Endothelial cell of umbilical vein (primary cell): ENCODE data around the gene BUB3. TPM values are rescaled to one million over a fixed set of nuclear protein-coding genes. Genes with fewer than 3 reads are reported as not detected.

Experiments used
- BruUV-seq: library from RNA; stranded (reverse); fragments of 400-500 nt; replicated peaks from 2 replicates; lab custom pipeline; 2021; lab: Mats Ljungman, UMichigan
- CTCF ChIA-PET: fragments of 300-600, 350-600 bp; sonication (Branson Sonifier 250); formaldehyde crosslinking; loops from one replicate; lab custom pipeline; 2021; ENCODE audit warnings: antibody characterized with exemption, inconsistent platforms; lab: Charles Lee
- POLR2A ChIA-PET: fragments of 300-600, 350-600 bp; sonication (Branson Sonifier 250); formaldehyde crosslinking; loops from one replicate; lab custom pipeline; 2021; ENCODE audit warnings: antibody characterized with exemption, inconsistent platforms; lab: Charles Lee
- DNase-seq: peaks from one replicate; pipeline ENCODE4 v3.0.0-alpha.2; 2011; ENCODE audit warnings: low read depth, low spot score
- FAIRE-seq: peaks from 2 replicates; lab custom pipeline; 2011; peaks lifted over from hg19 to GRCh38; lab: Jason Lieb, UNC
- H2AFZ ChIP-seq: 2 replicates; pipeline ENCODE4 v1.6.0; 2012; ENCODE audit warnings: low read depth, low read length, control low read depth, inconsistent platforms
- H3K27ac ChIP-seq: 2 replicates; pipeline ENCODE4 v1.5.1; 2011; ENCODE audit warnings: low read depth, mild to moderate bottlenecking, control low read depth, low read length, moderate library complexity; ENCODE audit not compliant: insufficient read depth
- H3K27me3 ChIP-seq, 2 experiments: 2 replicates each; pipeline versions ENCODE4 v1.6.0 to v1.6.1; 2011; ENCODE audit warnings: low read length in 2 of 2, mixed read lengths in 1 of 2; ENCODE audit not compliant: control insufficient read depth in 2 of 2, insufficient read depth in 2 of 2
- H3K36me3 ChIP-seq, 2 experiments: 2 replicates in 1 of 2; 3 replicates in 1 of 2; pipeline ENCODE4 v1.5.1; 2011; ENCODE audit warnings: low read length in 2 of 2, mild to moderate bottlenecking in 1 of 2, moderate library complexity in 1 of 2; ENCODE audit not compliant: control insufficient read depth in 2 of 2, insufficient read depth in 2 of 2; ENCODE audit errors: extremely low read depth in 1 of 2
- H3K4me1 ChIP-seq: 3 replicates; pipeline ENCODE4 v1.5.1; 2011; ENCODE audit warnings: mild to moderate bottlenecking, low read length; ENCODE audit not compliant: control insufficient read depth, insufficient read depth; ENCODE audit errors: extremely low read depth
- H3K4me2 ChIP-seq: 2 replicates; pipeline ENCODE4 v1.6.1; 2011; ENCODE audit warnings: low read length, control low read depth, mixed read lengths; ENCODE audit not compliant: insufficient read depth
- H3K4me3 ChIP-seq, 3 experiments: fragments of 200-600 bp in 1 of 3; sonication (generic), shearing (Covaris generic) in 1 of 3; replicated peaks in 1 of 3; 2 replicates each; pipeline ENCODE4 v1.5.1; 2011 to 2016; ENCODE audit warnings: control low read depth in 3 of 3, low read length in 3 of 3, mild to moderate bottlenecking in 2 of 3, inconsistent platforms in 1 of 3, low read depth in 1 of 3, moderate library complexity in 1 of 3; ENCODE audit not compliant: insufficient read depth in 1 of 3
- H3K79me2 ChIP-seq: 2 replicates; pipeline ENCODE4 v1.6.0; 2012; ENCODE audit warnings: low read length, inconsistent platforms; ENCODE audit not compliant: control insufficient read depth, insufficient read depth
- H3K9ac ChIP-seq: replicated peaks from 2 replicates; pipeline ENCODE3; 2011; ENCODE audit warnings: low read length, control low read depth; ENCODE audit not compliant: insufficient read depth; ENCODE audit errors: extremely low read depth
- H3K9me1 ChIP-seq: replicated peaks from 3 replicates; pipeline ENCODE4 v1.6.0; 2011; ENCODE audit warnings: mild to moderate bottlenecking, low read length; ENCODE audit not compliant: control insufficient read depth, insufficient read depth; ENCODE audit errors: extremely low read depth
- H3K9me3 ChIP-seq: replicated peaks from 2 replicates; pipeline ENCODE4 v1.5.1; 2012; ENCODE audit warnings: low read length, inconsistent platforms; ENCODE audit not compliant: control insufficient read depth, insufficient read depth
- H4K20me1 ChIP-seq: replicated peaks from 2 replicates; pipeline ENCODE3; 2011; ENCODE audit warnings: mild to moderate bottlenecking, low read length; ENCODE audit not compliant: control insufficient read depth, insufficient read depth; ENCODE audit errors: extremely low read depth
- EZH2 ChIP-seq: IDR thresholded peaks from 2 replicates; pipeline ENCODE4 v1.6.1; 2012; ENCODE audit warnings: borderline replicate concordance, low read depth, mild to moderate bottlenecking, moderate library complexity, low read length, inconsistent platforms; ENCODE audit not compliant: severe bottlenecking
- FOS ChIP-seq: IDR thresholded peaks from 2 replicates; pipeline ENCODE4 v1.6.1; 2011; ENCODE audit warnings: mild to moderate bottlenecking, low read length, moderate library complexity, borderline replicate concordance; ENCODE audit not compliant: insufficient read depth
- GATA2 ChIP-seq: IDR thresholded peaks from 2 replicates; pipeline ENCODE4 v1.7.0; 2011; ENCODE audit warnings: low read depth, mild to moderate bottlenecking, moderate library complexity, mixed read lengths, low read length; ENCODE audit not compliant: insufficient read length, insufficient read depth
- JUN ChIP-seq: IDR thresholded peaks from 2 replicates; pipeline ENCODE4 v1.6.1; 2011; ENCODE audit warnings: borderline replicate concordance, low read depth; ENCODE audit not compliant: insufficient read length, insufficient read depth
- MYC ChIP-seq: IDR thresholded peaks from one replicate; pipeline ENCODE4 v1.6.1; 2011; ENCODE audit warnings: mild to moderate bottlenecking, low read depth, low read length
- POLR2A ChIP-seq: IDR thresholded peaks from 2 replicates; pipeline ENCODE4 v1.6.1; 2012; ENCODE audit warnings: low read depth, mild to moderate bottlenecking, control low read depth, low read length
- POLR2AphosphoS5 ChIP-seq: IDR thresholded peaks from 2 replicates; pipeline ENCODE4 v1.6.1; 2012; ENCODE audit warnings: low read depth, mild to moderate bottlenecking, control low read depth, low read length, moderate library complexity; ENCODE audit not compliant: insufficient read depth
- dilution Hi-C: fragments of 300-500 bp; cut with MboI; formaldehyde crosslinking; loops from one replicate; pipeline ENCODE4 v1.15.0; 2019; ENCODE audit warnings: low sequenced_read_pairs; ENCODE audit not compliant: extremely low pct_ligation_motif_present
- intact Hi-C: fragments of 100-400 bp; cut with micrococcal nuclease; formaldehyde crosslinking; loops from one replicate; pipeline ENCODE4 v1.10.0; 2022
- polyA plus RNA-seq, 4 experiments: library from polyadenylated mRNA; depleted of rRNA in 3 of 4; stranded (reverse) in 3 of 4; unstranded in 1 of 4; fragments of >200 nt; gene quantifications; 2 replicates each; pipeline versions ENCODE4 v1.2.1 to v1.2.3, GENCODE V29; 2011 to 2012; ENCODE audit warnings: missing spikeins in 1 of 4
- total RNA-seq: library from RNA; stranded (reverse); gene quantifications from 2 replicates; pipeline ENCODE4 v1.2.3, GENCODE V29; 2021
- TF ChIP-seq, protein P1 (sequence below): IDR thresholded peaks from 2 replicates; pipeline ENCODE4 v1.6.1; 2011; ENCODE audit not compliant: insufficient read depth, insufficient read length
- TF ChIP-seq, protein P2 (sequence below), 2 donors: IDR thresholded peaks; 1 replicate in 1 of 2; 2 replicates in 1 of 2; pipeline ENCODE4 v1.5.1; 2011; ENCODE audit warnings: low read length in 2 of 2, mild to moderate bottlenecking in 2 of 2, moderate library complexity in 2 of 2, control low read depth in 1 of 2, inconsistent platforms in 1 of 2, low read depth in 1 of 2; ENCODE audit not compliant: insufficient read depth in 1 of 2; ENCODE audit errors: extremely low read depth in 1 of 2

BUB3 gene
- total and polyA plus RNA-seq, 2 donors (not counting 3 experiments of a cell fraction or from before 2014, with no cell fraction given): 156 to 193 TPM

- Histone ChIP-seq H3K27me3 (peaks cover 85 to 97% of the 10 kb centered on the region in 2 experiments), H3K79me2 (no peaks in the 10 kb centered on the region), H3K4me2 (no peak overlapping the region), H3K27ac (no peak overlapping the region), H3K4me3 (no peak overlapping the region), H3K4me1 (peaks cover 8% of the 10 kb centered on the region), H3K36me3 (no peaks in the 10 kb centered on the region), H2AFZ (no peak overlapping the region), H3K9me3 (no peaks in the 10 kb centered on the region), H3K9ac (no peak overlapping the region), H4K20me1 (no peaks in the 10 kb centered on the region), H3K9me1 (no peaks in the 10 kb centered on the region)
- TF ChIP-seq POLR2A (no peak), JUN (no peak), EZH2 (peak; percentile 18), POLR2AphosphoS5 (no peak), FOS (no peak), MYC (no peak), GATA2 (no peak)
- TF ChIP-seq, protein P1, sequence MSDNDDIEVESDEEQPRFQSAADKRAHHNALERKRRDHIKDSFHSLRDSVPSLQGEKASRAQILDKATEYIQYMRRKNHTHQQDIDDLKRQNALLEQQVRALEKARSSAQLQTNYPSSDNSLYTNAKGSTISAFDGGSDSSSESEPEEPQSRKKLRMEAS: no peak
- TF ChIP-seq, protein P2, sequence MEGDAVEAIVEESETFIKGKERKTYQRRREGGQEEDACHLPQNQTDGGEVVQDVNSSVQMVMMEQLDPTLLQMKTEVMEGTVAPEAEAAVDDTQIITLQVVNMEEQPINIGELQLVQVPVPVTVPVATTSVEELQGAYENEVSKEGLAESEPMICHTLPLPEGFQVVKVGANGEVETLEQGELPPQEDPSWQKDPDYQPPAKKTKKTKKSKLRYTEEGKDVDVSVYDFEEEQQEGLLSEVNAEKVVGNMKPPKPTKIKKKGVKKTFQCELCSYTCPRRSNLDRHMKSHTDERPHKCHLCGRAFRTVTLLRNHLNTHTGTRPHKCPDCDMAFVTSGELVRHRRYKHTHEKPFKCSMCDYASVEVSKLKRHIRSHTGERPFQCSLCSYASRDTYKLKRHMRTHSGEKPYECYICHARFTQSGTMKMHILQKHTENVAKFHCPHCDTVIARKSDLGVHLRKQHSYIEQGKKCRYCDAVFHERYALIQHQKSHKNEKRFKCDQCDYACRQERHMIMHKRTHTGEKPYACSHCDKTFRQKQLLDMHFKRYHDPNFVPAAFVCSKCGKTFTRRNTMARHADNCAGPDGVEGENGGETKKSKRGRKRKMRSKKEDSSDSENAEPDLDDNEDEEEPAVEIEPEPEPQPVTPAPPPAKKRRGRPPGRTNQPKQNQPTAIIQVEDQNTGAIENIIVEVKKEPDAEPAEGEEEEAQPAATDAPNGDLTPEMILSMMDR (IDR thresholded peaks at IDR 0.05; ENCODE audit: extremely low read depth in 1 of 2, insufficient read depth in 1 of 2, low read depth in 1 of 2, low read length in 2 of 2): no peak
- ChIA-PET CTCF (interaction anchor here (3.1 kb wide), 1 partner anchor 15 kb away, joined by 20 read pairs; no protein-coding TSS in a partner anchor), POLR2A (interaction anchor here (0.6 kb wide), 1 partner anchor 75 kb away, joined by 4 read pairs; no protein-coding TSS in a partner anchor)
- intact Hi-C loops (loop anchor here (1.0 kb wide), 1 partner anchor 9 kb away; no protein-coding TSS in a partner anchor), dilution Hi-C loops (no loop called here)
- no peak for DNase-seq
- no TSS peak for BruUV-seq
- FAIRE-seq: no peak
These were observed 5.6 kb upstream of the BUB3 start for GRCh38 chr10:123148414-123149161.
